Measurements from ENCODE around the gene FBLN1.
"Not testable (repeated sequence)": the region's sequence is repeated elsewhere in the genome, so short reads cannot be mapped to it uniquely, and the experiment has no call there.

Gene FBLN1

GRCh38 chr22:45477366-45478107 is 25.1 kb upstream of the FBLN1 start:
- peak; percentile 18 for DNase-seq (ENCODE audit: low read depth)

- peak; percentile 90 for DNase-seq (ENCODE audit: low read depth)
These were observed 24.4 kb upstream of the FBLN1 start for GRCh38 chr22:45478108-45478771.

- DNase-seq (ENCODE audit: low read depth): no peak
These were observed 22.0 kb upstream of the FBLN1 start for GRCh38 chr22:45480717-45481116.

GRCh38 chr22:45481661-45482060 is 21.0 kb upstream of the FBLN1 start:
- DNase-seq (ENCODE audit: low read depth): no peak

GRCh38 chr22:45482169-45482568 is 20.5 kb upstream of the FBLN1 start:
- no peak for DNase-seq (ENCODE audit: low read depth)

- DNase-seq (ENCODE audit: low read depth): no peak
These were observed 19.4 kb upstream of the FBLN1 start for GRCh38 chr22:45483319-45483718.

- DNase-seq (ENCODE audit: low read depth): no peak
These were observed 18.7 kb upstream of the FBLN1 start for GRCh38 chr22:45483918-45484499.

- no peak for DNase-seq (ENCODE audit: low read depth)
These were observed 17.9 kb upstream of the FBLN1 start for GRCh38 chr22:45484742-45485141.

- DNase-seq (ENCODE audit: low read depth): peak; percentile 36
These were observed 17.4 kb upstream of the FBLN1 start for GRCh38 chr22:45485261-45485660.

- no peak for DNase-seq (ENCODE audit: low read depth)
These were observed 13.8 kb upstream of the FBLN1 start for GRCh38 chr22:45488764-45489370.

- DNase-seq (ENCODE audit: low read depth): no peak
These were observed 11.8 kb upstream of the FBLN1 start for GRCh38 chr22:45490836-45491235.

GRCh38 chr22:45491841-45492240 is 10.8 kb upstream of the FBLN1 start:
- no peak for DNase-seq (ENCODE audit: low read depth)

- no peak for DNase-seq (ENCODE audit: low read depth)
These were observed 9.4 kb upstream of the FBLN1 start for GRCh38 chr22:45493286-45493771.

GRCh38 chr22:45494306-45494705 is 8.4 kb upstream of the FBLN1 start:
- DNase-seq (ENCODE audit: low read depth): not testable (repeated sequence)

GRCh38 chr22:45495616-45496015 is 7.1 kb upstream of the FBLN1 start:
- not testable (repeated sequence) for DNase-seq (ENCODE audit: low read depth)

GRCh38 chr22:45496451-45496941 is 6.2 kb upstream of the FBLN1 start:
- no peak for DNase-seq (ENCODE audit: low read depth)

GRCh38 chr22:45497351-45498145 is 5.1 kb upstream of the FBLN1 start:
- peak; percentile 42 for DNase-seq (ENCODE audit: low read depth)

- no peak for DNase-seq (ENCODE audit: low read depth)
These were observed 2.9 kb upstream of the FBLN1 start for GRCh38 chr22:45499746-45500145.

- no peak for DNase-seq (ENCODE audit: low read depth)
These were observed 550 bp downstream of the FBLN1 start for GRCh38 chr22:45503050-45503815.

GRCh38 chr22:45503816-45504372 is 1.2 kb downstream of the FBLN1 start:
- no peak for DNase-seq (ENCODE audit: low read depth)

Measured in iris pigment epithelial cell (primary cell).